CD1c-positive myeloid dendritic cell (primary cell): Measurements from ENCODE around the gene PATZ1.

ENCODE experiments used
- DNase-seq: peaks from one replicate; pipeline ENCODE4 v3.0.0-alpha.2; 2016; ENCODE audit errors: extremely low spot score

PATZ1 gene

GRCh38 chr22:31282748-31283468 lies 63.2 kb downstream of the PATZ1 start:
- no peak for DNase-seq

DNA sequence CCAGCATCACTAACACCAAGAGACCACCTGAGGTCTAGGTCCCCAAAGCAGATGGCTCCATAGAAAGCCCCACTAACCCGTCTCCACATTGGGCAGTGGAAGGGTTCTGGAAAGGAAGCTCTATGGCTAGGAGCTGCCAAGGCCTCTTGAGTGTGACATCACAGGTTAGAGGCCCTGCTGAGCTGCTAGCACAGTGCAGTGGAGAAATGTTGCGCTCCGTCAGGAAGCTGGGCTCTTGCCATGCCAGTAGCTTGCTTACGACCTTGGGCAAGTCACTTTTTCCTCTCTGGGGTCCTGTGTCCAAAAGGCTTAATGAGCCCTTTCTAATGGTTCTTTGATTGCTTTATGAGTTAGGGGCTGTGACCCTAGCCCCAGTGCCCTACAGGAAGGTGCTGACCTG lies 64.4 kb downstream of the PATZ1 start:
- DNase-seq: no peak

- no peak for DNase-seq
Measured at GRCh38 chr22:31279821-31280505, 66.2 kb downstream of the PATZ1 start.

DNA sequence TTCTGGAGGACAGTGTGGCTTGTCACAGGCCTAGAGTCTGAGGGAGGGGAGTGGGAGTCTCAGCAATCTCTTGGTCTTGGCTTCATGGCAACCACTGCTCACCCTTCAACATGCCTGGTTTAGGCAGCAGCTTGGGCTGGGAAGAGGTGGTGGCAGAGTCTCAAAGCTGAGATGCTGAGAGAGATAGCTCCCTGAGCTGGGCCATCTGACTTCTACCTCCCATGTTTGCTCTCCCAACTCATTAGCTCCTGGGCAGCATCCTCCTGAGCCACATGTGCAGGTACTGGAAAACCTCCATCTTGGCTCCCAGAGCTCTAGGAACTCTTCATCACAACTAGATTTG lies 66.8 kb downstream of the PATZ1 start:
- DNase-seq: no peak

DNA sequence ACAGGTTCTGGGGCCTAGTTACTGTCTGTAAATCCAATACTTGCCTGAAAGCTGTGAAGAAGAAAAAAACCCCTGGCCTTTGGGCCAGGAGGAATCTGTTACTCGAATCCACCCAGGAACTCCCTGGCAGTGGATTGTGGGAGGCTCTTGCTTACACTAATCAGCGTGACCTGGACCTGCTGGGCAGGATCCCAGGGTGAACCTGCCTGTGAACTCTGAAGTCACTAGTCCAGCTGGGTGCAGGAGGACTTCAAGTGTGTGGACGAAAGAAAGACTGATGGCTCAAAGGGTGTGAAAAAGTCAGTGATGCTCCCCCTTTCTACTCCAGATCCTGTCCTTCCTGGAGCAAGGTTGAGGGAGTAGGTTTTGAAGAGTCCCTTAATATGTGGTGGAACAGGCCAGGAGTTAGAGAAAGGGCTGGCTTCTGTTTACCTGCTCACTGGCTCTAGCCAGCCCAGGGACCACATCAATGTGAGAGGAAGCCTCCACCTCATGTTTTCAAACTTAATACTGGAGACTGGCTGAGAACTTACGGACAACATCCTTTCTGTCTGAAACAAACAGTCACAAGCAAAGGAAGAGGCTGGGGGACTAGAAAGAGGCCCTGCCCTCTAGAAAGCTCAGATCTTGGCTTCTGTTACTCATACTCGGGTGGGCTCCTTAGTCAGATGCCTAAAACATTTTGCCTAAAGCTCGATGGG lies 67.4 kb downstream of the PATZ1 start:
- no peak for DNase-seq

GRCh38 chr22:31278151-31278621 lies 68.0 kb downstream of the PATZ1 start:
- no peak for DNase-seq

DNA sequence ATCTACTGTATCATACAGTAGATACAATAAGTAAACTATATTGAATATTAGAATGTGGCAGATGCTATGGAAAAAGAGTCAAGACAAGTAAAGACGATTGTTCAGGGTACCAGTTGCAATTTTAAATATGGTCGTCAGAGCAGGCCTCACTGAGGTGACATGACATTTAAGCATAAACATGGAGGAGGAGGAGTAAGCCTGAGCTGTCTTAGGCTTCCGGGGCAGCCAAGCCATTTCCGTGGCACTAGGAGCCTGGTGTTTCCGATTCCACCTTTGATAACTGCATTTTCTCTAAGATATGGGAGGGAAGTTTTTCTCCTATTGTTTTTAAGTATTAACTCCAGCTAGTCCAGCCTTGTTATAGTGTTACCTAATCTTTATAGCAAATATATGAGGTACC lies 68.4 kb downstream of the PATZ1 start:
- no peak for DNase-seq

DNA sequence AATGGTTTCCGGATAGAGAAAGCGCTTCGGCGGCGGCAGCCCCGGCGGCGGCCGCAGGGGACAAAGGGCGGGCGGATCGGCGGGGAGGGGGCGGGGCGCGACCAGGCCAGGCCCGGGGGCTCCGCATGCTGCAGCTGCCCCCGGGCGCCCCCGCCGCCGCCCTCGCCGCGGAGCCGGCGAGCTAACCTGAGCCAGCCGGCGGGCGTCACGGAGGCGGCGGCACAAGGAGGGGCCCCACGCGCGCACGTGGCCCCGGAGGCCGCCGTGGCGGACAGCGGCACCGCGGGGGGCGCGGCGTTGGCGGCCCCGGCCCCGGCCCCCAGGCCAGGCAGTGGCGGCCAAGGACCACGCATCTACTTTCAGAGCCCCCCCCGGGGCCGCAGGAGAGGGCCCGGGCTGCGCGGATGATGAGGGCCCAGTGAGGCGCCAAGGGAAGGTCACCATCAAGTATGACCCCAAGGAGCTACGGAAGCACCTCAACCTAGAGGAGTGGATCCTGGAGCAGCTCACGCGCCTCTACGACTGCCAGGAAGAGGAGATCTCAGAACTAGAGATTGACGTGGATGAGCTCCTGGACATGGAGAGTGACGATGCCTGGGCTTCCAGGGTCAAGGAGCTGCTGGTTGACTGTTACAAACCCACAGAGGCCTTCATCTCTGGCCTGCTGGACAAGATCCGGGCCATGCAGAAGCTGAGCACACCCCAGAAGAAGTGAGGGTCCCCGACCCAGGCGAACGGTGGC lies 69.5 kb downstream of the PATZ1 start:
- DNase-seq: no peak
